ENCODE measurements around the gene HMCN2. TPM values are rescaled to one million over a fixed set of nuclear protein-coding genes. Genes with fewer than 3 reads are reported as not detected.
"Not testable (repeated sequence)": the region's sequence is repeated elsewhere in the genome, so short reads cannot be mapped to it uniquely, and the experiment has no call there.

HMCN2 gene
- polyA plus RNA-seq, 1 of the 3 experiments (the other 2 are of a cell fraction) = 0.15 TPM

- H3K9ac ChIP-seq = no peak overlapping the region
- DNase-seq = no peak
- no peaks in the 10 kb centered on the region for H3K9me2 ChIP-seq
- H3K9me3 ChIP-seq = no peaks in the 10 kb centered on the region
- ChIA-PET POLR2A (no interaction called here), CTCF (interaction anchor here (1.7 kb wide), 1 partner anchor 12 kb away, joined by 5 read pairs; no protein-coding TSS in a partner anchor)
- no peak for TF ChIP-seq RCOR1 (IDR thresholded peaks at IDR 0.05; ENCODE audit: low read length)
- H3K4me2 ChIP-seq = no peak overlapping the region
- WGBS (ENCODE audit: low lambda C conversion rate) = 47% methylated on average over 3 of the region's 3 CpGs
- no peak overlapping the region for H2AFZ ChIP-seq (ENCODE audit: low read depth)
- no peak overlapping the region for H3K4me3 ChIP-seq (ENCODE audit: low read depth in 2 of 2, low read length in 1 of 2)
- peaks cover 4% of the 10 kb centered on the region for H3F3A ChIP-seq (replicated peaks; ENCODE audit: insufficient read depth)
- no peak overlapping the region for H3K27ac ChIP-seq (ENCODE audit: low read depth in 2 of 2, low read length in 1 of 2)
- H4K20me1 ChIP-seq (ENCODE audit: insufficient read depth) = no peaks in the 10 kb centered on the region
- no peaks in the 10 kb centered on the region for H3K27me3 ChIP-seq (ENCODE audit: insufficient read depth)
- H3K4me1 ChIP-seq (ENCODE audit: control insufficient read depth in 1 of 2, insufficient read depth in 2 of 2, low read depth in 1 of 2, low read length in 1 of 2) = no peaks in the 10 kb centered on the region
- no peaks in the 10 kb centered on the region for H3K36me3 ChIP-seq (replicated peaks in 1 of 2; ENCODE audit: control insufficient read depth in 1 of 2, insufficient read depth in 2 of 2, low read length in 1 of 2)
- no peaks in the 10 kb centered on the region for H3K79me2 ChIP-seq (ENCODE audit: insufficient read depth)
Observed at GRCh38 chr9:130276121-130276520, 10.6 kb downstream of the HMCN2 start.

- Histone ChIP-seq H3F3A (replicated peaks; ENCODE audit: insufficient read depth) (peaks cover 4% of the 10 kb centered on the region), H3K27ac (ENCODE audit: low read depth in 2 of 2, low read length in 1 of 2) (no peak overlapping the region), H3K4me2 (no peak overlapping the region), H3K4me1 (ENCODE audit: control insufficient read depth in 1 of 2, insufficient read depth in 2 of 2, low read depth in 1 of 2, low read length in 1 of 2) (peaks cover 0 to under 1% of the 10 kb centered on the region in 2 experiments; a peak in 1 of 4 replicates), H3K36me3 (replicated peaks in 1 of 2; ENCODE audit: control insufficient read depth in 1 of 2, insufficient read depth in 2 of 2, low read length in 1 of 2) (no peaks in the 10 kb centered on the region), H3K27me3 (ENCODE audit: insufficient read depth) (no peaks in the 10 kb centered on the region), H3K9ac (no peak overlapping the region), H3K9me2 (no peaks in the 10 kb centered on the region), H3K4me3 (ENCODE audit: low read depth in 2 of 2, low read length in 1 of 2) (no peak overlapping the region), H2AFZ (ENCODE audit: low read depth) (no peak overlapping the region), H3K79me2 (ENCODE audit: insufficient read depth) (no peaks in the 10 kb centered on the region), H4K20me1 (ENCODE audit: insufficient read depth) (no peaks in the 10 kb centered on the region), H3K9me3 (no peaks in the 10 kb centered on the region)
- ChIA-PET POLR2A (no interaction called here), CTCF (interaction anchor here (0.6 to 1.7 kb wide), 2 partner anchors 11 to 62 kb away, joined by 3 to 5 read pairs; no protein-coding TSS in a partner anchor)
- WGBS (ENCODE audit: low lambda C conversion rate) = 61% methylated on average over 7 of the region's 11 CpGs
- TF ChIP-seq POLR2AphosphoS5 (IDR thresholded peaks at IDR 0.05; ENCODE audit: low read depth, low read length) (no peak), TCF12 (IDR thresholded peaks at IDR 0.05) (no peak), RFX5 (IDR thresholded peaks at IDR 0.05; ENCODE audit: low read length) (no peak), FOXM1 (IDR thresholded peaks at IDR 0.05; ENCODE audit: low read depth) (no peak), SMC3 (IDR thresholded peaks at IDR 0.05; ENCODE audit: low read depth, low read length) (no peak), ELF1 (IDR thresholded peaks at IDR 0.05) (no peak), RAD21 (IDR thresholded peaks at IDR 0.05; ENCODE audit: low read length) (no peak), SIN3A (IDR thresholded peaks at IDR 0.05; ENCODE audit: borderline replicate concordance, low read depth, low read length) (no peak), MEF2A (IDR thresholded peaks at IDR 0.05; ENCODE audit: borderline replicate concordance, low read depth) (no peak), GATA2 (CRISPR knock-in tag; IDR thresholded peaks at IDR 0.05) (no peak), TAF1 (IDR thresholded peaks at IDR 0.05; ENCODE audit: borderline replicate concordance, low read depth, low read length) (no peak), PBX3 (IDR thresholded peaks at IDR 0.05) (no peak), NRF1 (IDR thresholded peaks at IDR 0.05; ENCODE audit: low read depth, low read length) (no peak)
- DNase-seq = no peak
Observed at GRCh38 chr9:130276955-130277354, 11.4 kb downstream of the HMCN2 start.

- H3K27me3 ChIP-seq (ENCODE audit: insufficient read depth); H3K27ac ChIP-seq (ENCODE audit: low read depth in 2 of 2, low read length in 1 of 2); H3K9me3 ChIP-seq; H3K79me2 ChIP-seq (ENCODE audit: insufficient read depth); H3K9ac ChIP-seq; H4K20me1 ChIP-seq (ENCODE audit: insufficient read depth); H3F3A ChIP-seq (replicated peaks; ENCODE audit: insufficient read depth); H3K9me2 ChIP-seq; H3K4me3 ChIP-seq (ENCODE audit: low read depth in 2 of 2, low read length in 1 of 2); POLR2A ChIA-PET; H3K36me3 ChIP-seq (replicated peaks in 1 of 2; ENCODE audit: control insufficient read depth in 1 of 2, insufficient read depth in 2 of 2, low read length in 1 of 2); CTCF ChIA-PET; DNase-seq; H3K4me1 ChIP-seq (ENCODE audit: control insufficient read depth in 1 of 2, insufficient read depth in 2 of 2, low read depth in 1 of 2, low read length in 1 of 2); H2AFZ ChIP-seq (ENCODE audit: low read depth); H3K4me2 ChIP-seq: not testable (repeated sequence)
- WGBS (ENCODE audit: low lambda C conversion rate) = 87% methylated on average over 1 of the region's 1 CpG
Observed at GRCh38 chr9:130277525-130277924, 12.0 kb downstream of the HMCN2 start.
